SU-DHL-6 (cell line): ENCODE results near the gene SEMA3B.

ENCODE experiments used
- CTCF ChIP-seq: fragments of 200-600 bp; sonication (generic); IDR thresholded peaks from one replicate; pipeline ENCODE4 v1.5.1; 2017; ENCODE audit warnings: antibody characterized with exemption, mild to moderate bottlenecking, low read length, moderate library complexity; ENCODE audit not compliant: insufficient read depth, poor library complexity, severe bottlenecking
- EZH2phosphoT487 ChIP-seq: fragments of 200-600 bp; sonication (generic), shearing (Covaris generic); conservative IDR thresholded peaks from 2 replicates; pipeline ENCODE4 v1.6.1; 2018; ENCODE audit warnings: mild to moderate bottlenecking, antibody characterized with exemption, low read length, moderate library complexity, mixed read lengths

- TF ChIP-seq CTCF (no peak), EZH2phosphoT487 (no peak)
These were observed 52.6 kb downstream of the SEMA3B start for GRCh38 chr3:50321336-50322114.
